ENCODE data around the gene LIFR.
"Not testable (repeated sequence)": the region's sequence is repeated elsewhere in the genome, so short reads cannot be mapped to it uniquely, and the experiment has no call there.

LIFR gene

DNA sequence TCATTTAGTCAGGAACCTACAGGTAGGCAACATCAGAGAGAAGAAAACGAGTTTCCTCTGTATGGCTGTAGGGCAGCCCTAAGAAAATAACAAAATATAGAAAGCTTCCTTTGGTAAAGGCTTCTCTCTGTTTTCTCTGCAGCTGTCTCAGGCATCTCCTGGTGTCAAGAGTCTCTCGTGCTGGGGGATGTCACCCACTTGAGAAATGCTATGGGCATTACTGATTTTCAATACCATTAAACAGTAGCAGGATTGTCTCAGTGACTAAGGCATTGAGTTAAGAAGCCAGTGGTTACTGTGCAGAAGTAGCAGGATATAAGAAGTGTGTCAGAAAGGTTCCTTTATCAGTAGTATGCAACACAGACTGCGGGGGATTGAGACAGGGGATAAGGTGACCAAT is 32.4 kb downstream of the LIFR start:
- no peak for DNase-seq (ENCODE audit: low read depth in 3 of 3, low spot score in 1 of 3)

GRCh38 chr5:38519476-38519875 is 37.0 kb downstream of the LIFR start:
- no peak for DNase-seq (ENCODE audit: low read depth in 3 of 3, low spot score in 1 of 3)

- no peak for DNase-seq (ENCODE audit: low read depth in 3 of 3, low spot score in 1 of 3)
These were observed 38.1 kb downstream of the LIFR start for GRCh38 chr5:38518341-38518740.

DNA sequence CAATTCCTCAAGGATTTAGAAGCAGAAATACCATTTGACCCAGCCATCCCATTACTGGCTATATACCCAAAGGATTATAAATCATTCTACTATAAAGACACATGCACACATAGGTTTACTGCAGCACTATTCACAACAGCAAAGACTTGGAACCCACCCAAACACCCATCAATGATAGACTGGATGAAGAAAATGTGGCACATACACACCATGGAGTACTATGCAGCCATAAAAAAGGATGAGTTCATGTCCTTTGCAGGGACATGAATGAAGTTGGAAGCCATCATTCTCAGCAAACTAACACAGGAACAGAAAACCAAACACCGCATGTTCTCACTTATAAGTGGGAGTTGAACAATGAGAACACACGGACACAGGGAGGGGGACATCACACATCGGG is 39.8 kb downstream of the LIFR start:
- not testable (repeated sequence) for DNase-seq (ENCODE audit: low read depth in 3 of 3, low spot score in 1 of 3)

- DNase-seq (ENCODE audit: low read depth in 3 of 3, low spot score in 1 of 3), result no peak
These were observed 40.8 kb downstream of the LIFR start for GRCh38 chr5:38515646-38516045.

GRCh38 chr5:38515092-38515491 is 41.4 kb downstream of the LIFR start:
- no peak for DNase-seq (ENCODE audit: low read depth in 3 of 3, low spot score in 1 of 3)

DNA sequence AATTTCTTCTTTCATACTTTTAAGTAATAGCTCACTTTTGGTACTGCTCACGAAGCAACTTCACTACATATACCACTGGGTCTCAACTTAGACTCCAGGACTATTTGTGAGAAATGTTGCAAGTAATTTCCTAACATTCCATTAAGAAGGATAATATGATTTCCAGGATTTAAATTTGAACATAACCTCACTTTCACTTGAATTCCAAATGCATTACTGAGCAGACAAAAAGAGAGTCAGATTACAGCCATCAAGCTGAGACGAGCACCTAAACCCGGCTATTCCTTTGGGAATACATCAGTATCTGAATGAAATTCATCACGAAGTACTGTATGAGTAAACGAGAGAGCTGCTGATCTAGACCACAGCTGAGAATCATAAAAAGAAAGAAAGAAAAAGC is 47.3 kb downstream of the LIFR start:
- no peak for DNase-seq (ENCODE audit: low read depth in 3 of 3, low spot score in 1 of 3)

DNA sequence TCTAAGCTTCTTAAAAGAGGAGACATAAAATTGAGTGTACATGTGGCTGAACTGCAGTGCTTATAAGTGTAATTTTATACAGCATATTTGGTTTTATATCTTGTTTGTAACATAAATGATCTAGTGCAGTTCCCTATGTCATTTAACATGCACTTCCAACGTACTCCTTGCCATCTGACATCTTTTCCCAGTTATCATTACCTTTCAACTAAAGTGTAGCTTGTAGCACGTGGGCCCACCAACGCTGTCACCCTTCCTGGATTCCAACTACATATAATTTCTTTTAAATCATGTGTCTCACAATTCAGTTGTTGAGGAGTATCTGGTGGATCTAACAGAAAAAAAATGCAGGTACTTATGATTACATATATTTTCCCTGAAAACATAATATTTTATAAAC is 50.1 kb downstream of the LIFR start:
- no peak for DNase-seq (ENCODE audit: low read depth in 3 of 3, low spot score in 1 of 3)

DNA sequence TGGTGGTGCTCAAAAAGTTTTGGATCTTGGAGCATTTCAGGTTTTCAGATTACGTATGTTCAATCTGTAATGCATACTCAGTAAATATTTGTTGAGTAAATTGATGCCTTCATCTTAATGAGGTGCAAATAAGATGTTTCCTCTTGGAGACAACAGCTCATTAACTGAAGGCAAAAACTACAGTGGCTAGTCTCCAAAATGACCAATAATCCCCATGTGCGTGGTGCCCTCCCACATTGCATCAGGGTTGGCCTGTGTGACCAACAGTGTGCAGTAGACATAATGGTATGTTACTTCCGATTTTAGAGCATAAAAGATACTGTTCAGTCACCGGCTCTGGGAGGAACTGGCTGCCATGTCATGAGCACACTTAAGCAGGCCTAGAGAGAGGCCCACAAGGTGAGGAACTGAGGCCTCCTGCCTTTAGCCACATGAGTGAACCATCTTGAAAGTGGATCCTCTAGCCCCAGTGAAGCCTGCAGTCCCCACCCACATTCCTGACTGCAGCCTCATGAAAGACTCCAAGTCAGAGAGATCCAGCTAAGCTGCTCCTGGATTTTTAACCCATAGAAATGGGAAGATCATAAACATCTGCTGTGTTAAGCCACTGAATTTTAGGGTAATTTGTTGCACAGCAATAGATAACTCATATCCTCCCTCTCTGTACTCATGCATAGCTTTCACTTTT is 55.7 kb downstream of the LIFR start:
- DNase-seq (ENCODE audit: low read depth in 3 of 3, low spot score in 1 of 3), result no peak

DNA sequence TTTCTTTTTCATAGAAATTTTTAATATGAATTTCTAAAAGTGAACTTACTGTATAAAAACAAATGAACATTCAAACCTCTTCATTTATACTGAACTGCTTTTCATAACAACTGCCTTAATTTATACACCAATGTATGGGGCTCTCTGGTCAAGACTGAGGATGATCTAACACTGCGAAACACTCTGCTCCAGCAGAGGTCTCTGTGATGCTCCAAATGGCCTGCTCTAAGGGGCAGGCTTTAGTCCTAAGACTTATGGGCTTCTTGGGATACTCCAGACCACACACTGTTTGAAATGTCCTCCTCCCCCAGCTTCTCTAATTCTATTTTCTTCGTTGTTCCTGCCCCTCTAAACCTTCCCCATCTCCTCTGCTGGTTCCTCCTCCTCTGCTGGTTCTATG is 58.5 kb downstream of the LIFR start:
- no peak for DNase-seq (ENCODE audit: low read depth in 3 of 3, low spot score in 1 of 3)

GRCh38 chr5:38494763-38495162 is 61.7 kb downstream of the LIFR start:
- no peak for DNase-seq (ENCODE audit: low read depth in 3 of 3, low spot score in 1 of 3)

DNA sequence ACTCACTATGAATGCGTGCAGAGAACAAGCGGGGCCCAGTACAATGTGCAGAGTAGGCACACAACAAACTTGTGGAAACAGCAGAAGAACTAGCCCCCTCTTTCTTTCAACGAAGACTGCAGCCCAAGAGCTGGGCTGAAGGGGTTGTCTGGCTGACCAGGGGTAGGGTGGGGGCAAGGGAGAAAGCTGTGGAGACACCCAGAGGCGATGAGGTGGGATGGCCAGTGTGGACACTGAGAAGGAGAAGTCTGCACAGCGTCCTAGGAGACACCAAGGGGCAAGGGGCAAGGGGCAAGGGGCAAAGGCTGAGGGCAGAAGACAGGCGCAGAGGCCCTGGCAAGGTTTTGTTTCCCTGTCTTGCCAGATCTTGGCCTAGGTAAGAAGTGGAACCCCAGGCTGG is 62.3 kb downstream of the LIFR start:
- no peak for DNase-seq (ENCODE audit: low read depth in 3 of 3, low spot score in 1 of 3)

DNA sequence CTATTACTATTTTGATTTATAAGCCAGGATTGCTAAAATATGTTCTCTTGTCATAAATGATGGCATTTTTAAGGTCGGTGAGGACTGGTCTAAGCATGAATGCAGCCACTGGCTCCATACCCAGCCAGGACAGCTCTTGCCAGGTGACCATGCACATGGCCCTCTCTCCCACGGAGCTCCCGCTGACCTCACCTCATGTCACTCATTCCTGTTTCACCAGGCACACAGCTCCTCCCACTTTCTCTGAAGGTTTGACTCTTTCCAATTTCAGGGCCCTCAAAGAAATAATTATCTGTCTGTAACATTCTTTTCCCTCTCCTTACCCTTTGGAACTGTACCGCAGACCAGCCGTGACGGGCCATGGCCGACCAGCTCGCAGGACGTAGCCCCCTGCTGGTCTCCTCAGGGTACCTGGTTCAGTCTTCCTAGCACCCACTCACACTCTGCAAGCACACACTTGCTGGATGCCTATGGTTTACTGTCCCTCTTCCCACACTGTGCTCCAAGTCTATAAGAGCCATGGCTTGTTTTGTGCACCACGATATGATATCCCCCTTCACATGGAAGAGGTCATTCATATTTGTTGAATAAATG is 72.5 kb downstream of the LIFR start:
- DNase-seq (ENCODE audit: low read depth in 3 of 3, low spot score in 1 of 3), result no peak

GRCh38 chr5:38479315-38479904 is 77.0 kb downstream of the LIFR start:
- DNase-seq (ENCODE audit: low read depth in 3 of 3, low spot score in 1 of 3), result no peak

GRCh38 chr5:38478878-38479277 is 77.6 kb downstream of the LIFR start:
- no peak for DNase-seq (ENCODE audit: low read depth in 3 of 3, low spot score in 1 of 3)

- DNase-seq (ENCODE audit: low read depth in 3 of 3, low spot score in 1 of 3), result no peak
These were observed 78.3 kb downstream of the LIFR start for GRCh38 chr5:38478166-38478565.

- no peak for DNase-seq (ENCODE audit: low read depth in 3 of 3, low spot score in 1 of 3)
These were observed 83.4 kb downstream of the LIFR start for GRCh38 chr5:38473008-38473407.

- no peak for DNase-seq (ENCODE audit: low read depth in 3 of 3, low spot score in 1 of 3)
These were observed 83.9 kb downstream of the LIFR start for GRCh38 chr5:38472541-38472940.

DNA sequence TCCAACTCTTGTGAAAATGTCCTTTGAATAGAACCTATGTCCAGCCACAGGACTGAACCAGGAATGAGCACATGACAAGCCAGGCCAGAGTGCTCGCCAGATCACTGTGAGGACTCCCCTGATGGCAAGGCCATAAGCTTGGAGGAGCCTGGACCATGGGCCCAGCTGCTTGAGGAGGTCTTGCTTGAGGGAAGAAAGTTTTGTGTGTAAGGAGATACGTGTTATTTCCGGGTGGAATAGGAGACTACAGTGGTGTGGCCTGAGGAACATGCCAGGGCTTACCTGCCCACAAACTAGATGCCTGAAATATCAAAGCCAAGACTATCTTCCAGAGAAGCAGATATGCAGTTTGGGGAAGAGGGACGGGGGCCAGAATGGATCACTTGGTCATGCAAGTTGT is 84.7 kb downstream of the LIFR start:
- DNase-seq (ENCODE audit: low read depth in 3 of 3, low spot score in 1 of 3), result no peak

- no peak for DNase-seq (ENCODE audit: low read depth in 3 of 3, low spot score in 1 of 3)
These were observed 86.7 kb downstream of the LIFR start for GRCh38 chr5:38469707-38470267.

GRCh38 chr5:38468978-38469706 is 87.3 kb downstream of the LIFR start:
- DNase-seq (ENCODE audit: low read depth in 3 of 3, low spot score in 1 of 3), result no peak

GRCh38 chr5:38468202-38468673 is 88.2 kb downstream of the LIFR start:
- DNase-seq (ENCODE audit: low read depth in 3 of 3, low spot score in 1 of 3), result no peak
